H9 (cell line): Measurements from ENCODE around the gene IL3RA. TPM values are rescaled to one million over a fixed set of nuclear protein-coding genes. Genes with fewer than 3 reads are reported as not detected.
A peak's percentile ranks its signal among the peaks of the same experiment; 100 is the strongest.

Experiments
- DNase-seq: peaks from one replicate; pipeline ENCODE4 v3.0.0-alpha.2; 2017
- H2AFZ ChIP-seq: one replicate; pipeline ENCODE4 v1.6.1; 2013; ENCODE audit warnings: mild to moderate bottlenecking, low read length, control low read depth, moderate library complexity
- H2AK5ac ChIP-seq: 2 replicates; pipeline ENCODE4 v1.6.1; 2013; ENCODE audit warnings: low read length, control low read depth, mixed read lengths; ENCODE audit not compliant: insufficient read length
- H2BK120ac ChIP-seq: one replicate; pipeline ENCODE4 v1.6.1; 2013; ENCODE audit warnings: low read depth, mild to moderate bottlenecking, low read length, control low read depth, inconsistent platforms; ENCODE audit not compliant: poor library complexity, severe bottlenecking
- H2BK12ac ChIP-seq: 2 replicates; pipeline ENCODE4 v1.6.1; 2013; ENCODE audit warnings: low read length, control low read depth, mixed read lengths, low read depth; ENCODE audit not compliant: insufficient read length
- H2BK15ac ChIP-seq: 2 replicates; pipeline ENCODE4 v1.6.1; 2013; ENCODE audit warnings: low read depth, low read length, control low read depth
- H2BK20ac ChIP-seq: one replicate; pipeline ENCODE4 v1.6.1; 2013; ENCODE audit warnings: low read depth, mild to moderate bottlenecking, low read length, control low read depth, inconsistent platforms; ENCODE audit not compliant: poor library complexity, severe bottlenecking
- H2BK5ac ChIP-seq: 2 replicates; pipeline ENCODE4 v1.6.1; 2013; ENCODE audit warnings: low read length, control low read depth, mixed read lengths; ENCODE audit not compliant: insufficient read length
- H3K14ac ChIP-seq: 2 replicates; pipeline ENCODE4 v1.6.1; 2013; ENCODE audit warnings: low read length, control low read depth; ENCODE audit not compliant: insufficient read depth
- H3K18ac ChIP-seq: 2 replicates; pipeline ENCODE4 v1.6.1; 2013; ENCODE audit warnings: low read depth, mild to moderate bottlenecking, mixed read lengths, low read length, control low read depth; ENCODE audit not compliant: insufficient read length
- H3K23ac ChIP-seq: 2 replicates; pipeline ENCODE4 v1.6.1; 2013; ENCODE audit warnings: low read length, control low read depth, mixed read lengths, low read depth; ENCODE audit not compliant: insufficient read length
- H3K23me2 ChIP-seq: 2 replicates; pipeline ENCODE4 v1.6.1; 2013; ENCODE audit warnings: low read depth, mild to moderate bottlenecking, mixed read lengths, low read length, control low read depth; ENCODE audit not compliant: insufficient read length, poor library complexity, severe bottlenecking
- H3K27ac ChIP-seq: 2 replicates; pipeline ENCODE4 v1.5.1; 2013; ENCODE audit warnings: low read length, control low read depth, mixed read lengths, low read depth; ENCODE audit not compliant: insufficient read length
- H3K27me3 ChIP-seq: 2 replicates; pipeline ENCODE4 v1.6.1; 2013; ENCODE audit warnings: low read length, control low read depth, inconsistent platforms; ENCODE audit not compliant: insufficient read depth
- H3K4ac ChIP-seq: 2 replicates; pipeline ENCODE4 v1.6.1; 2013; ENCODE audit warnings: low read depth, mild to moderate bottlenecking, control low read depth, inconsistent platforms, low read length, moderate library complexity
- H3K4me1 ChIP-seq: 2 replicates; pipeline ENCODE4 v1.6.1; 2013; ENCODE audit warnings: low read length, control low read depth, inconsistent platforms; ENCODE audit not compliant: insufficient read depth
- H3K4me2 ChIP-seq: 2 replicates; pipeline ENCODE4 v1.6.1; 2013; ENCODE audit warnings: low read length, control low read depth, mixed read lengths; ENCODE audit not compliant: insufficient read length, insufficient read depth
- H3K56ac ChIP-seq: 2 replicates; pipeline ENCODE4 v1.6.1; 2013; ENCODE audit warnings: low read depth, mild to moderate bottlenecking, mixed read lengths, low read length, control low read depth; ENCODE audit not compliant: insufficient read length
- H3K79me1 ChIP-seq: 2 replicates; pipeline ENCODE4 v1.6.1; 2013; ENCODE audit warnings: low read depth, mild to moderate bottlenecking, moderate library complexity, low read length, control low read depth, inconsistent platforms; ENCODE audit not compliant: insufficient read depth, poor library complexity, severe bottlenecking
- H3K79me2 ChIP-seq: 2 replicates; pipeline ENCODE4 v1.6.1; 2013; ENCODE audit warnings: low read length, control low read depth, inconsistent platforms; ENCODE audit not compliant: insufficient read depth
- H3K9ac ChIP-seq: 2 replicates; pipeline ENCODE4 v1.6.1; 2013; ENCODE audit warnings: low read length, control low read depth, mixed read lengths; ENCODE audit not compliant: insufficient read length; ENCODE audit errors: extremely low read depth
- H3K9me3 ChIP-seq: one replicate; pipeline ENCODE4 v1.6.1; 2013; ENCODE audit warnings: low read depth, low read length, inconsistent platforms; ENCODE audit not compliant: control insufficient read depth
- H3T11ph ChIP-seq: one replicate; pipeline ENCODE4 v1.6.1; 2013; ENCODE audit warnings: mild to moderate bottlenecking, low read length, control low read depth, inconsistent platforms
- H4K20me1 ChIP-seq: one replicate; pipeline ENCODE4 v1.6.1; 2013; ENCODE audit not compliant: control insufficient read depth, insufficient read length, insufficient read depth
- H4K5ac ChIP-seq: 2 replicates; pipeline ENCODE4 v1.6.1; 2013; ENCODE audit warnings: low read depth, mild to moderate bottlenecking, mixed read lengths, low read length, control low read depth; ENCODE audit not compliant: insufficient read length
- H4K8ac ChIP-seq: replicated peaks from 2 replicates; pipeline ENCODE4 v1.6.1; 2013; ENCODE audit warnings: low read length, control low read depth, mixed read lengths, low read depth; ENCODE audit not compliant: insufficient read length
- H4K91ac ChIP-seq: 2 replicates; pipeline ENCODE4 v1.6.1; 2013; ENCODE audit warnings: low read depth, mild to moderate bottlenecking, moderate library complexity, mixed read lengths, low read length, control low read depth; ENCODE audit not compliant: insufficient read length
- H3K27ac Mint-ChIP-seq, 3 experiments: 2 replicates in 2 of 3; 3 replicates in 1 of 3; pipeline ENCODE4 v1.8.0; 2020 to 2021; ENCODE audit warnings: mixed read lengths in 3 of 3, mild to moderate bottlenecking in 1 of 3, moderate library complexity in 1 of 3
- H3K27me3 Mint-ChIP-seq: 2 replicates; pipeline ENCODE4 v1.8.0; 2021; ENCODE audit warnings: low read depth, mild to moderate bottlenecking, moderate library complexity, mixed read lengths
- H3K36me3 Mint-ChIP-seq, 3 experiments: 2 replicates in 2 of 3; 3 replicates in 1 of 3; pipeline ENCODE4 v1.8.0; 2020 to 2021; ENCODE audit warnings: low read depth in 3 of 3, mixed read lengths in 3 of 3; ENCODE audit not compliant: insufficient read depth in 1 of 3
- H3K4me1 Mint-ChIP-seq, 2 experiments: 2 replicates each; pipeline ENCODE4 v1.8.0; 2020; ENCODE audit warnings: mixed read lengths in 2 of 2
- H3K4me3 Mint-ChIP-seq, 2 experiments: 2 replicates in 1 of 2; 3 replicates in 1 of 2; pipeline ENCODE4 v1.8.0; 2020 to 2021; ENCODE audit warnings: mild to moderate bottlenecking in 2 of 2, mixed read lengths in 2 of 2, moderate library complexity in 1 of 2
- H3K9me3 Mint-ChIP-seq, 2 experiments: 2 replicates in 1 of 2; 3 replicates in 1 of 2; pipeline ENCODE4 v1.8.0; 2020; ENCODE audit warnings: mild to moderate bottlenecking in 2 of 2, mixed read lengths in 2 of 2, moderate library complexity in 1 of 2
- WGBS: extraction: QIAGEN DNeasy Blood & Tissue Kit; methylation state at CpG from one replicate; pipeline ENCODE4 v1.1.7; 2013; ENCODE audit warnings: missing lambda C conversion rate, low lambda C conversion rate, mixed read lengths; ENCODE audit not compliant: insufficient read length; ENCODE audit errors: extremely low coverage; 5-methylcytosine and 5-hydroxymethylcytosine counted together
- total RNA-seq: library from RNA; stranded (reverse); gene quantifications from 2 replicates; pipeline ENCODE4 v1.2.1, GENCODE V29; 2021
- TF ChIP-seq, protein P1 (sequence below): fragments of 200-600 bp; sonication (generic); conservative IDR thresholded peaks from 3 replicates; pipeline ENCODE4 v1.8.0; 2021; ENCODE audit warnings: antibody characterized with exemption, mild to moderate bottlenecking

Gene IL3RA
- total RNA-seq, 1 experiment from 2014 or later, result 0.24 TPM

DNA sequence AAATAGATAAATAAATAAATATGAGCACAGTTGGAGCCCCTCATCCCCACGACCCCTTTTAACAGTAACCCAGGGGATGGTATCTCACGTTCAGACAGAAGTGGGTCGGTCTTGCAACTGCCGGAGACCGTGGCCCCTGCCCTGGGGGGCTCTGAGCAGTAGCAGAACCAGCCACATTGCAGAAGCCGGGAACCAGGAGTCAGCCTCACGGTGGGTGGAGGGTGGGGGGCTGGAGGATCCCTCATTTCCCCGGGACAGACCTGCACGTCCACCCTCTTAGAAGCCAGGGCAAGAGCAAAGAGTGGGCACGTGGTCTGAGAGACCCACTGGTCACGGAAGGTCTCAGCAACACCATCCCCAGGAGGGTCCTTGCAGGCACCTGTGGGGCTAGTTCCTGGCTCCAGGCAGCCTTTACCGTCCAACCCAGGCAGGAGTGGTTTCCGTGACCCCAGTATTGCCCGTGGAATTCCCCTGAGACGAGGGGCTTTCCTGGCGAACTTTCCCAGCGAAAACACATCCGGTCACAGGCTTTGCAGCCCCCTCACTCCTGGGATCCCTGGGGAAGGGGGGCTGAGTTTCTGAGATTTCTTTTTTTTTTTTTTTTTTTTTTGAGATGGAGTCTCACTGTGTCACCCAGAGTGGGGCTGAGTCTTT lies 8.8 kb upstream of the IL3RA start:
- Histone ChIP-seq H4K5ac (no peak overlapping the region), H2BK12ac (no peak overlapping the region), H3K4ac (no peak overlapping the region), H3K4me2 (no peak overlapping the region), H3K79me1 (no peaks in the 10 kb centered on the region), H4K91ac (no peak overlapping the region), H3K18ac (no peak overlapping the region), H2AK5ac (no peak overlapping the region), H3K4me1 (no peaks in the 10 kb centered on the region), H2BK120ac (no peak overlapping the region), H3K79me2 (no peaks in the 10 kb centered on the region), H2BK15ac (no peak overlapping the region), H3K27ac (no peak overlapping the region), H3K56ac (no peak overlapping the region), H3K23me2 (no peaks in the 10 kb centered on the region), H3T11ph (no peak overlapping the region), H3K27me3 (no peaks in the 10 kb centered on the region), H2BK5ac (no peak overlapping the region), H3K9ac (no peak overlapping the region), H3K9me3 (no peaks in the 10 kb centered on the region), H2BK20ac (no peak overlapping the region), H3K14ac (no peak overlapping the region), H2AFZ (no peak overlapping the region), H4K20me1 (no peaks in the 10 kb centered on the region), H3K23ac (no peak overlapping the region), H4K8ac (no peak overlapping the region)
- peaks cover 0 to 9% of the 10 kb centered on the region in 2 experiments; a peak in 2 of 4 replicates for H3K4me1 Mint-ChIP-seq
- H3K27ac Mint-ChIP-seq, result peak overlapping the region in 1 of 3 experiments; percentile 65; a peak in 1 of 7 replicates
- no peaks in the 10 kb centered on the region for H3K36me3 Mint-ChIP-seq
- H3K9me3 Mint-ChIP-seq, result peaks cover 0 to 2% of the 10 kb centered on the region in 2 experiments; a peak in 1 of 5 replicates
- TF ChIP-seq, protein P1, sequence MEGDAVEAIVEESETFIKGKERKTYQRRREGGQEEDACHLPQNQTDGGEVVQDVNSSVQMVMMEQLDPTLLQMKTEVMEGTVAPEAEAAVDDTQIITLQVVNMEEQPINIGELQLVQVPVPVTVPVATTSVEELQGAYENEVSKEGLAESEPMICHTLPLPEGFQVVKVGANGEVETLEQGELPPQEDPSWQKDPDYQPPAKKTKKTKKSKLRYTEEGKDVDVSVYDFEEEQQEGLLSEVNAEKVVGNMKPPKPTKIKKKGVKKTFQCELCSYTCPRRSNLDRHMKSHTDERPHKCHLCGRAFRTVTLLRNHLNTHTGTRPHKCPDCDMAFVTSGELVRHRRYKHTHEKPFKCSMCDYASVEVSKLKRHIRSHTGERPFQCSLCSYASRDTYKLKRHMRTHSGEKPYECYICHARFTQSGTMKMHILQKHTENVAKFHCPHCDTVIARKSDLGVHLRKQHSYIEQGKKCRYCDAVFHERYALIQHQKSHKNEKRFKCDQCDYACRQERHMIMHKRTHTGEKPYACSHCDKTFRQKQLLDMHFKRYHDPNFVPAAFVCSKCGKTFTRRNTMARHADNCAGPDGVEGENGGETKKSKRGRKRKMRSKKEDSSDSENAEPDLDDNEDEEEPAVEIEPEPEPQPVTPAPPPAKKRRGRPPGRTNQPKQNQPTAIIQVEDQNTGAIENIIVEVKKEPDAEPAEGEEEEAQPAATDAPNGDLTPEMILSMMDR, result no peak
- no peak overlapping the region for H3K4me3 Mint-ChIP-seq
- no peaks in the 10 kb centered on the region; the same call in 1 of the 2 replicates for H3K27me3 Mint-ChIP-seq
- no CpG with 5 or more reads among the region's 18 CpGs for WGBS
- no peak for DNase-seq
